GM23338 (cell line): ENCODE results near the gene ZNF410.

Source experiments
- CTCF ChIP-seq, 2 experiments: fragments of 200-600 bp in 1 of 2; sonication (generic) in 1 of 2; conservative IDR thresholded peaks; 2 replicates each; pipeline versions ENCODE4 v1.5.1 to v1.6.1; 2016 to 2017; ENCODE audit warnings: antibody characterized with exemption in 2 of 2, low read depth in 2 of 2, mild to moderate bottlenecking in 2 of 2, moderate library complexity in 1 of 2
- EZH2 ChIP-seq: fragments of 200-600 bp; sonication (generic); IDR thresholded peaks from one replicate; pipeline ENCODE4 v1.8.0; 2017; ENCODE audit warnings: antibody characterized with exemption, mild to moderate bottlenecking, low read depth; ENCODE audit not compliant: unreplicated experiment
- EZH2phosphoT487 ChIP-seq: fragments of 200-600 bp; sonication (generic); IDR thresholded peaks from one replicate; pipeline ENCODE4 v1.8.1; 2018; ENCODE audit warnings: antibody characterized with exemption; ENCODE audit not compliant: unreplicated experiment

GRCh38 chr14:73943083-73943482 is 56.4 kb downstream of the ZNF410 start:
- TF ChIP-seq CTCF (conservative IDR thresholded peaks at IDR 0.05; ENCODE audit: low read depth in 2 of 2) (no peak), EZH2 (no peak), EZH2phosphoT487 (no peak)
